ENCODE measurements around the gene RHBDL1. TPM values are rescaled to one million over a fixed set of nuclear protein-coding genes. Genes with fewer than 3 reads are reported as not detected.

The RHBDL1 gene
- total and polyA plus RNA-seq, 10 of the 15 experiments (the other 5 are each of a cell fraction or from before 2014, with no cell fraction given): 0.04 to 1.3 (median 0.65) TPM; not detected in 5

GRCh38 chr16:684071-684794, 8.8 kb downstream of the RHBDL1 start, which contains the start of gene JMJD8 (continued):
- TF ChIP-seq BHLHE40 (IDR thresholded peaks at IDR 0.05; ENCODE audit: borderline replicate concordance in 1 of 2, low read depth in 2 of 2, low read length in 1 of 2) (peak; percentile 47 to 91; a peak in 3 of 4 replicates), SUZ12 (IDR thresholded peaks at IDR 0.05; ENCODE audit: unreplicated experiment) (no peak), CBFB (IDR thresholded peaks at IDR 0.05; ENCODE audit: low read depth) (no peak), RB1 (IDR thresholded peaks at IDR 0.05; ENCODE audit: borderline replicate concordance) (peak; percentile 63; the same call in 1 of the 2 replicates), NFYA (IDR thresholded peaks at IDR 0.05; ENCODE audit: borderline replicate concordance, low read depth, low read length) (no peak), TBL1XR1 (IDR thresholded peaks at IDR 0.05; ENCODE audit: low read depth, low read length) (no peak), DPF2 (IDR thresholded peaks at IDR 0.05) (peak; percentile 70; the same call in 1 of the 2 replicates), BMI1 (IDR thresholded peaks at IDR 0.05; ENCODE audit: borderline replicate concordance) (peak; percentile 99), NBN (IDR thresholded peaks at IDR 0.05) (no peak), SKIL (IDR thresholded peaks at IDR 0.05; ENCODE audit: low read depth, poor library complexity, severe bottlenecking) (no peak), JUND (IDR thresholded peaks at IDR 0.05; ENCODE audit: low read depth, low read length) (no peak), CEBPB (IDR thresholded peaks at IDR 0.05; ENCODE audit: borderline replicate concordance in 1 of 2, low read depth in 2 of 2, low read length in 2 of 2) (no peak), HDGF (IDR thresholded peaks at IDR 0.05) (peak; percentile 31; the same call in 1 of the 2 replicates), SPI1 (IDR thresholded peaks at IDR 0.05; ENCODE audit: borderline replicate concordance, insufficient read depth, low read depth, low read length) (no peak), HDAC2 (IDR thresholded peaks at IDR 0.05) (no peak), ZNF622 (IDR thresholded peaks at IDR 0.05) (no peak), CHD4 (IDR thresholded peaks at IDR 0.05) (no peak), SMAD1 (IDR thresholded peaks at IDR 0.05; ENCODE audit: low read depth, partially characterized antibody) (no peak), FOS (IDR thresholded peaks at IDR 0.05; ENCODE audit: borderline replicate concordance, extremely low read depth, insufficient read length) (no peak), ASH2L (IDR thresholded peaks at IDR 0.05; ENCODE audit: borderline replicate concordance, low read depth) (no peak), STAT3 (IDR thresholded peaks at IDR 0.05; ENCODE audit: low read depth, low read length) (no peak), MEF2B (IDR thresholded peaks at IDR 0.05; ENCODE audit: partially characterized antibody, poor library complexity, severe bottlenecking) (peak; percentile 68), SMC3 (IDR thresholded peaks at IDR 0.05; ENCODE audit: borderline replicate concordance, low read length) (no peak), ZNF384 (IDR thresholded peaks at IDR 0.05; ENCODE audit: borderline replicate concordance, low read depth, low read length) (no peak), SMARCA5 (IDR thresholded peaks at IDR 0.05) (no peak), EGR1 (IDR thresholded peaks at IDR 0.05; ENCODE audit: borderline replicate concordance in 1 of 2, low read depth in 2 of 2, low read length in 2 of 2) (peak; percentile 5 to 45; a peak in 1 of 3 replicates), CREM (IDR thresholded peaks at IDR 0.05; ENCODE audit: low read depth) (peak; percentile 80; the same call in 1 of the 2 replicates), RELA (IDR thresholded peaks at IDR 0.05; ENCODE audit: borderline replicate concordance, partially characterized antibody) (peak; percentile 24), YBX1 (IDR thresholded peaks at IDR 0.05) (no peak), MAX (IDR thresholded peaks at IDR 0.05; ENCODE audit: low read depth, low read length) (peak; percentile 90), NR2C2 (IDR thresholded peaks at IDR 0.05; ENCODE audit: borderline replicate concordance, control insufficient read depth, insufficient read length, low read depth) (no peak)
